ENCODE results near the gene THSD8. TPM values are rescaled to one million over a fixed set of nuclear protein-coding genes. Genes with fewer than 3 reads are reported as not detected.

Gene THSD8
- total RNA-seq, 2 experiments from 2014 or later, result 31.1 to 36.2 TPM

DNA sequence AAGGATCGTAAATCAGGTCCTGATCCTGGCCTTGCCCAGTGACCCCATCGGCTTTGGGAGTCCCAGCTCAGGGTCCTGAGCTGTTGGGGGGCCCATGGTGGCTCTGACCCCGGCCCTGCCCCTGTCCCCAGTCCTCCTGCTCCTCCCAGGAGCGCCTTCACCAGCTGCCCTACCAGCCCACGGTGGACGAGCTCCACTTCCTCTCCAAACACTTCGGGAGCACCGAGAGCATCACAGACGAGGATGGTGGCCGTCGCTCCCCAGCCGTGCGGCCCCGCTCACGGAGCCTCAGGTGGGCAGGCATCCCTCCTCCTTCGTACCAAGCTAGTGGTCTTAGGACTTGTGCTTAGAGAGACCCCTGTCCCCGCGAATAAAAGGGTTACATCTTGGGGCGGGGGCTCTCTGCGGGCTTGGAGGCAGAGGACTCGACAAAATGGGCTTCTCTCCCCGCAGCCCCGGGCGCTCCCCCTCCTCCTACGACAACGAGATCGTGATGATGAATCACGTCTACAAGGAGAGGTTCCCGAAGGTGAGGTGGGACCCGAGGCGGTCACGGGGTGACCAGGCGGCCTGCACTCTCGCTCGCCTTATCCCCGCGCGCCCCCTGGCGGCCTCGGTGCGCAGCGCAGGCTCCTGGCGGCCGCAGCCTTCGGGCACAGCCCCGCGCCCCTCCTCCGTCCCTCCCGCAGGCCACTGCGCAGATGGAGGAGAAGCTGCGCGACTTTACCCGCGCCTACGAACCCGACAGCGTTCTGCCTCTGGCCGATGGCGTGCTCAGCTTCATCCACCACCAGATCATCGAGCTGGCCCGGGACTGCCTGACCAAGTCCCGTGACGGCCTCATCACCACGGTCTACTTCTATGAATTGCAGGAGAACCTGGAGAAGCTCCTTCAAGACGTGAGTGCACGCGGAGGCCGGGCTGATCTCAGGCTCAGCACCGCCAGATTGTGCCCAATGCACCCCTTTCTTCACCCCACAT, 45.6 kb downstream of the THSD8 start:
- peak overlapping the region; percentile 67 for H3K4me3 Mint-ChIP-seq
- H3K27me3 Mint-ChIP-seq, result peaks cover 25% of the 10 kb centered on the region
- ChIA-PET POLR2A (interaction anchor here (0.6 to 1.7 kb wide), 7 partner anchors 14 to 936 kb away, joined by 3 to 7 read pairs (median 3); partner anchors contain the start of genes FBXW9, JUNB, PRDX2 and RNASEH2A), CTCF (interaction anchor here (0.6 to 6.7 kb wide), 62 partner anchors 10 to 309 kb away, joined by 3 to 118 read pairs (median 5); partner anchors contain the start of genes DNASE2, GCDH, JUNB and MAN2B1)
- H3K27ac Mint-ChIP-seq, result peak overlapping the region; percentile 63
- TF ChIP-seq, protein P1, sequence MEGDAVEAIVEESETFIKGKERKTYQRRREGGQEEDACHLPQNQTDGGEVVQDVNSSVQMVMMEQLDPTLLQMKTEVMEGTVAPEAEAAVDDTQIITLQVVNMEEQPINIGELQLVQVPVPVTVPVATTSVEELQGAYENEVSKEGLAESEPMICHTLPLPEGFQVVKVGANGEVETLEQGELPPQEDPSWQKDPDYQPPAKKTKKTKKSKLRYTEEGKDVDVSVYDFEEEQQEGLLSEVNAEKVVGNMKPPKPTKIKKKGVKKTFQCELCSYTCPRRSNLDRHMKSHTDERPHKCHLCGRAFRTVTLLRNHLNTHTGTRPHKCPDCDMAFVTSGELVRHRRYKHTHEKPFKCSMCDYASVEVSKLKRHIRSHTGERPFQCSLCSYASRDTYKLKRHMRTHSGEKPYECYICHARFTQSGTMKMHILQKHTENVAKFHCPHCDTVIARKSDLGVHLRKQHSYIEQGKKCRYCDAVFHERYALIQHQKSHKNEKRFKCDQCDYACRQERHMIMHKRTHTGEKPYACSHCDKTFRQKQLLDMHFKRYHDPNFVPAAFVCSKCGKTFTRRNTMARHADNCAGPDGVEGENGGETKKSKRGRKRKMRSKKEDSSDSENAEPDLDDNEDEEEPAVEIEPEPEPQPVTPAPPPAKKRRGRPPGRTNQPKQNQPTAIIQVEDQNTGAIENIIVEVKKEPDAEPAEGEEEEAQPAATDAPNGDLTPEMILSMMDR (IDR thresholded peaks at IDR 0.05), result peak; percentile 100
- H3K36me3 Mint-ChIP-seq (ENCODE audit: low read depth), result no peaks in the 10 kb centered on the region
- ATAC-seq (peak; percentile 99), DNase-seq (peak; percentile 91)
- intact Hi-C loops (cut with micrococcal nuclease), result loop anchor here (5.0 kb wide), 1 partner anchor 85 kb away; no protein-coding TSS in a partner anchor
- H3K9me3 Mint-ChIP-seq, result no peaks in the 10 kb centered on the region
- peaks cover 3% of the 10 kb centered on the region for H3K4me1 Mint-ChIP-seq (ENCODE audit: low read depth)

Small RNA genes within 50 kb of the gene (microRNA-seq; reads per million reads assigned to microRNA genes)
- gene MIR5684 (ENCODE audit: borderline microRNAs expressed, borderline replicate concordance) (not detected), gene MIR6794 (ENCODE audit: borderline microRNAs expressed, borderline replicate concordance) (not detected)

Other genes starting within 250 kb of the THSD8 start
- gene ZNF490, start 191.3 kb upstream of the THSD8 start, total RNA-seq, result 1 to 10 TPM; 6.8 to 9.3 TPM
- gene ZNF791, start 191.1 kb upstream of the THSD8 start, total RNA-seq, result 10 to 100 TPM; 15.1 to 16.7 TPM
- gene MAN2B1, start 135.3 kb upstream of the THSD8 start, total RNA-seq, result 100 to 1,000 TPM; 127 to 135 TPM
- 10 to 100 TPM; 17.5 to 23.2 TPM for gene WDR83, start 135.3 kb upstream of the THSD8 start, total RNA-seq
- gene DHPS, start 120.2 kb upstream of the THSD8 start, total RNA-seq, result 100 to 1,000 TPM; 113 TPM
- gene GNG14, start 114.1 kb upstream of the THSD8 start, total RNA-seq, result not detected
- gene FBXW9, start 105.4 kb upstream of the THSD8 start, total RNA-seq, result 10 to 100 TPM in 1 of 2 experiments, 1 to 10 TPM in 1; 9.9 to 10.8 TPM
- 10 to 100 TPM; 90.7 to 94.5 TPM for gene TNPO2, start 78.1 kb upstream of the THSD8 start, total RNA-seq
- gene TRIR, start 67.4 kb upstream of the THSD8 start, total RNA-seq, result 100 to 1,000 TPM; 154 to 169 TPM
- gene GET3, start 64.6 kb upstream of the THSD8 start, total RNA-seq, result 10 to 100 TPM; 50.7 to 52.2 TPM
- not detected for gene BEST2, start 50.3 kb upstream of the THSD8 start, total RNA-seq
- gene HOOK2, start 26.5 kb upstream of the THSD8 start, total RNA-seq, result 10 to 100 TPM; 17.3 to 18.4 TPM
- 100 to 1,000 TPM; 292 to 299 TPM for gene JUNB, start 10.6 kb upstream of the THSD8 start, total RNA-seq
- 100 to 1,000 TPM; 251 to 262 TPM for gene PRDX2, start 269 bp upstream of the THSD8 start, total RNA-seq
- 10 to 100 TPM; 40.3 to 44.1 TPM for gene RNASEH2A, start 4.5 kb downstream of the THSD8 start, total RNA-seq
- gene RTBDN, start 32.5 kb downstream of the THSD8 start, total RNA-seq, result not detected
- gene MAST1, start 36.4 kb downstream of the THSD8 start, total RNA-seq, result 1 to 10 TPM; 2.4 to 3.0 TPM
- gene DNASE2, start 79.4 kb downstream of the THSD8 start, total RNA-seq, result 10 to 100 TPM; 22.3 to 26.1 TPM
- under 1 TPM; 0.32 to 0.38 TPM for gene KLF1, start 85.1 kb downstream of the THSD8 start, total RNA-seq
- 10 to 100 TPM; 37.5 to 43.8 TPM for gene GCDH, start 89.1 kb downstream of the THSD8 start, total RNA-seq
- gene SYCE2, start 117.2 kb downstream of the THSD8 start, total RNA-seq, result 1 to 10 TPM; 3.0 to 4.4 TPM
- gene FARSA, start 131.6 kb downstream of the THSD8 start, total RNA-seq, result 100 to 1,000 TPM; 128 to 138 TPM
- gene CALR, start 136.5 kb downstream of the THSD8 start, total RNA-seq, result 100 to 1,000 TPM; 535 to 563 TPM
- 100 to 1,000 TPM; 189 to 190 TPM for gene RAD23A, start 143.8 kb downstream of the THSD8 start, total RNA-seq
- gene GADD45GIP1, start 155.2 kb downstream of the THSD8 start, total RNA-seq, result 10 to 100 TPM; 32.6 to 36.0 TPM
- not detected for gene DAND5, start 167.5 kb downstream of the THSD8 start, total RNA-seq
- 1 to 10 TPM; 4.7 to 5.0 TPM for gene NFIX, start 193.4 kb downstream of the THSD8 start, total RNA-seq

Data from activated CD8-positive, alpha-beta T cell treated with anti-CD3 and anti-CD28 coated beads for 36 hours (primary cell).